GM19035 (cell line): Measurements from ENCODE around the gene MTCL1.

Experiments used
- ATAC-seq: cut with Tn5 transposase; IDR thresholded peaks from one replicate; pipeline ENCODE4 v1.9.1; 2021; ENCODE audit not compliant: unreplicated experiment

MTCL1 gene

GRCh38 chr18:8856212-8856611 is 150.9 kb downstream of the MTCL1 start:
- no peak for ATAC-seq

GRCh38 chr18:8856769-8857393 is 151.5 kb downstream of the MTCL1 start:
- no peak for ATAC-seq

GRCh38 chr18:8857806-8858205 is 152.4 kb downstream of the MTCL1 start:
- no peak for ATAC-seq

- no peak for ATAC-seq
Measured at GRCh38 chr18:8858888-8859511, 153.6 kb downstream of the MTCL1 start.

- no peak for ATAC-seq
Measured at GRCh38 chr18:8860845-8861642, 155.7 kb downstream of the MTCL1 start.

GRCh38 chr18:8863427-8863826 is 158.1 kb downstream of the MTCL1 start:
- no peak for ATAC-seq

- ATAC-seq: no peak
Measured at GRCh38 chr18:8865934-8866333, 160.6 kb downstream of the MTCL1 start.

- no peak for ATAC-seq
Measured at GRCh38 chr18:8866679-8867078, 161.3 kb downstream of the MTCL1 start.

GRCh38 chr18:8868276-8868675 is 162.9 kb downstream of the MTCL1 start:
- ATAC-seq: no peak

- ATAC-seq: no peak
Measured at GRCh38 chr18:8868779-8869415, 163.5 kb downstream of the MTCL1 start.

GRCh38 chr18:8869696-8870095 is 164.3 kb downstream of the MTCL1 start:
- no peak for ATAC-seq

- ATAC-seq: no peak
Measured at GRCh38 chr18:8870528-8870927, 165.2 kb downstream of the MTCL1 start.

- ATAC-seq: no peak
Measured at GRCh38 chr18:8871489-8871888, 166.1 kb downstream of the MTCL1 start.

- no peak for ATAC-seq
Measured at GRCh38 chr18:8874872-8875271, 169.5 kb downstream of the MTCL1 start.

GRCh38 chr18:8876887-8877286 is 171.5 kb downstream of the MTCL1 start:
- ATAC-seq: no peak

- no peak for ATAC-seq
Measured at GRCh38 chr18:8881103-8881502, 175.7 kb downstream of the MTCL1 start.
